HG02938 (cell line): Measurements from ENCODE around the gene SPATA13.

Source experiments
- ATAC-seq: cut with Tn5 transposase; IDR thresholded peaks from one replicate; pipeline ENCODE4 v1.9.1; 2021; ENCODE audit warnings: mild to moderate bottlenecking, moderate library complexity; ENCODE audit not compliant: unreplicated experiment

The SPATA13 gene

GRCh38 chr13:24247016-24247415 lies 86.5 kb downstream of the SPATA13 start:
- no peak for ATAC-seq

GRCh38 chr13:24249624-24250023 lies 89.1 kb downstream of the SPATA13 start:
- ATAC-seq: no peak

- ATAC-seq: no peak
Measured at GRCh38 chr13:24250376-24251057, 90.0 kb downstream of the SPATA13 start.

- no peak for ATAC-seq
Measured at GRCh38 chr13:24251525-24251924, 91.0 kb downstream of the SPATA13 start.

GRCh38 chr13:24252136-24252535 lies 91.6 kb downstream of the SPATA13 start:
- no peak for ATAC-seq

- no peak for ATAC-seq
Measured at GRCh38 chr13:24253520-24254145, 93.1 kb downstream of the SPATA13 start.

GRCh38 chr13:24254146-24254841 lies 93.8 kb downstream of the SPATA13 start:
- no peak for ATAC-seq

- no peak for ATAC-seq
Measured at GRCh38 chr13:24257497-24257896, 97.0 kb downstream of the SPATA13 start.

- no peak for ATAC-seq
Measured at GRCh38 chr13:24261566-24261965, 101.0 kb downstream of the SPATA13 start.

GRCh38 chr13:24263632-24264031 lies 103.1 kb downstream of the SPATA13 start:
- ATAC-seq: no peak

- no peak for ATAC-seq
Measured at GRCh38 chr13:24264976-24265375, 104.5 kb downstream of the SPATA13 start.

- no peak for ATAC-seq
Measured at GRCh38 chr13:24265453-24265852, 104.9 kb downstream of the SPATA13 start.

- no peak for ATAC-seq
Measured at GRCh38 chr13:24267274-24267673, 106.8 kb downstream of the SPATA13 start.

- ATAC-seq: no peak
Measured at GRCh38 chr13:24267801-24268200, 107.3 kb downstream of the SPATA13 start.

- no peak for ATAC-seq
Measured at GRCh38 chr13:24269821-24270220, 109.3 kb downstream of the SPATA13 start.

GRCh38 chr13:24270639-24271141 lies 110.2 kb downstream of the SPATA13 start:
- ATAC-seq: no peak

- no peak for ATAC-seq
Measured at GRCh38 chr13:24271231-24271600, 110.7 kb downstream of the SPATA13 start.

- ATAC-seq: peak; percentile 62
Measured at GRCh38 chr13:24271601-24272451, 111.3 kb downstream of the SPATA13 start.

GRCh38 chr13:24272452-24273161 lies 112.1 kb downstream of the SPATA13 start:
- no peak for ATAC-seq

GRCh38 chr13:24273926-24274325 lies 113.4 kb downstream of the SPATA13 start:
- ATAC-seq: no peak
